H9 (cell line): Measurements from ENCODE around the gene LRRK2. TPM values are rescaled to one million over a fixed set of nuclear protein-coding genes. Genes with fewer than 3 reads are reported as not detected.

ENCODE experiments used
- DNase-seq: peaks from one replicate; pipeline ENCODE4 v3.0.0-alpha.2; 2017
- H2AFZ ChIP-seq: one replicate; pipeline ENCODE4 v1.6.1; 2013; ENCODE audit warnings: mild to moderate bottlenecking, low read length, control low read depth, moderate library complexity
- H2AK5ac ChIP-seq: 2 replicates; pipeline ENCODE4 v1.6.1; 2013; ENCODE audit warnings: low read length, control low read depth, mixed read lengths; ENCODE audit not compliant: insufficient read length
- H2BK120ac ChIP-seq: one replicate; pipeline ENCODE4 v1.6.1; 2013; ENCODE audit warnings: low read depth, mild to moderate bottlenecking, low read length, control low read depth, inconsistent platforms; ENCODE audit not compliant: poor library complexity, severe bottlenecking
- H2BK12ac ChIP-seq: 2 replicates; pipeline ENCODE4 v1.6.1; 2013; ENCODE audit warnings: low read length, control low read depth, mixed read lengths, low read depth; ENCODE audit not compliant: insufficient read length
- H2BK15ac ChIP-seq: 2 replicates; pipeline ENCODE4 v1.6.1; 2013; ENCODE audit warnings: low read depth, low read length, control low read depth
- H2BK20ac ChIP-seq: one replicate; pipeline ENCODE4 v1.6.1; 2013; ENCODE audit warnings: low read depth, mild to moderate bottlenecking, low read length, control low read depth, inconsistent platforms; ENCODE audit not compliant: poor library complexity, severe bottlenecking
- H2BK5ac ChIP-seq: 2 replicates; pipeline ENCODE4 v1.6.1; 2013; ENCODE audit warnings: low read length, control low read depth, mixed read lengths; ENCODE audit not compliant: insufficient read length
- H3K14ac ChIP-seq: 2 replicates; pipeline ENCODE4 v1.6.1; 2013; ENCODE audit warnings: low read length, control low read depth; ENCODE audit not compliant: insufficient read depth
- H3K18ac ChIP-seq: 2 replicates; pipeline ENCODE4 v1.6.1; 2013; ENCODE audit warnings: low read depth, mild to moderate bottlenecking, mixed read lengths, low read length, control low read depth; ENCODE audit not compliant: insufficient read length
- H3K23ac ChIP-seq: 2 replicates; pipeline ENCODE4 v1.6.1; 2013; ENCODE audit warnings: low read length, control low read depth, mixed read lengths, low read depth; ENCODE audit not compliant: insufficient read length
- H3K23me2 ChIP-seq: 2 replicates; pipeline ENCODE4 v1.6.1; 2013; ENCODE audit warnings: low read depth, mild to moderate bottlenecking, mixed read lengths, low read length, control low read depth; ENCODE audit not compliant: insufficient read length, poor library complexity, severe bottlenecking
- H3K27ac ChIP-seq: 2 replicates; pipeline ENCODE4 v1.5.1; 2013; ENCODE audit warnings: low read length, control low read depth, mixed read lengths, low read depth; ENCODE audit not compliant: insufficient read length
- H3K27me3 ChIP-seq: 2 replicates; pipeline ENCODE4 v1.6.1; 2013; ENCODE audit warnings: low read length, control low read depth, inconsistent platforms; ENCODE audit not compliant: insufficient read depth
- H3K4ac ChIP-seq: 2 replicates; pipeline ENCODE4 v1.6.1; 2013; ENCODE audit warnings: low read depth, mild to moderate bottlenecking, control low read depth, inconsistent platforms, low read length, moderate library complexity
- H3K4me1 ChIP-seq: 2 replicates; pipeline ENCODE4 v1.6.1; 2013; ENCODE audit warnings: low read length, control low read depth, inconsistent platforms; ENCODE audit not compliant: insufficient read depth
- H3K4me2 ChIP-seq: 2 replicates; pipeline ENCODE4 v1.6.1; 2013; ENCODE audit warnings: low read length, control low read depth, mixed read lengths; ENCODE audit not compliant: insufficient read length, insufficient read depth
- H3K56ac ChIP-seq: 2 replicates; pipeline ENCODE4 v1.6.1; 2013; ENCODE audit warnings: low read depth, mild to moderate bottlenecking, mixed read lengths, low read length, control low read depth; ENCODE audit not compliant: insufficient read length
- H3K79me1 ChIP-seq: 2 replicates; pipeline ENCODE4 v1.6.1; 2013; ENCODE audit warnings: low read depth, mild to moderate bottlenecking, moderate library complexity, low read length, control low read depth, inconsistent platforms; ENCODE audit not compliant: insufficient read depth, poor library complexity, severe bottlenecking
- H3K79me2 ChIP-seq: 2 replicates; pipeline ENCODE4 v1.6.1; 2013; ENCODE audit warnings: low read length, control low read depth, inconsistent platforms; ENCODE audit not compliant: insufficient read depth
- H3K9ac ChIP-seq: 2 replicates; pipeline ENCODE4 v1.6.1; 2013; ENCODE audit warnings: low read length, control low read depth, mixed read lengths; ENCODE audit not compliant: insufficient read length; ENCODE audit errors: extremely low read depth
- H3K9me3 ChIP-seq: one replicate; pipeline ENCODE4 v1.6.1; 2013; ENCODE audit warnings: low read depth, low read length, inconsistent platforms; ENCODE audit not compliant: control insufficient read depth
- H3T11ph ChIP-seq: one replicate; pipeline ENCODE4 v1.6.1; 2013; ENCODE audit warnings: mild to moderate bottlenecking, low read length, control low read depth, inconsistent platforms
- H4K20me1 ChIP-seq: one replicate; pipeline ENCODE4 v1.6.1; 2013; ENCODE audit not compliant: control insufficient read depth, insufficient read length, insufficient read depth
- H4K5ac ChIP-seq: 2 replicates; pipeline ENCODE4 v1.6.1; 2013; ENCODE audit warnings: low read depth, mild to moderate bottlenecking, mixed read lengths, low read length, control low read depth; ENCODE audit not compliant: insufficient read length
- H4K8ac ChIP-seq: replicated peaks from 2 replicates; pipeline ENCODE4 v1.6.1; 2013; ENCODE audit warnings: low read length, control low read depth, mixed read lengths, low read depth; ENCODE audit not compliant: insufficient read length
- H4K91ac ChIP-seq: 2 replicates; pipeline ENCODE4 v1.6.1; 2013; ENCODE audit warnings: low read depth, mild to moderate bottlenecking, moderate library complexity, mixed read lengths, low read length, control low read depth; ENCODE audit not compliant: insufficient read length
- H3K27ac Mint-ChIP-seq, 3 experiments: 2 replicates in 2 of 3; 3 replicates in 1 of 3; pipeline ENCODE4 v1.8.0; 2020 to 2021; ENCODE audit warnings: mixed read lengths in 3 of 3, mild to moderate bottlenecking in 1 of 3, moderate library complexity in 1 of 3
- H3K27me3 Mint-ChIP-seq: 2 replicates; pipeline ENCODE4 v1.8.0; 2021; ENCODE audit warnings: low read depth, mild to moderate bottlenecking, moderate library complexity, mixed read lengths
- H3K36me3 Mint-ChIP-seq, 3 experiments: 2 replicates in 2 of 3; 3 replicates in 1 of 3; pipeline ENCODE4 v1.8.0; 2020 to 2021; ENCODE audit warnings: low read depth in 3 of 3, mixed read lengths in 3 of 3; ENCODE audit not compliant: insufficient read depth in 1 of 3
- H3K4me1 Mint-ChIP-seq, 2 experiments: 2 replicates each; pipeline ENCODE4 v1.8.0; 2020; ENCODE audit warnings: mixed read lengths in 2 of 2
- H3K4me3 Mint-ChIP-seq, 2 experiments: 2 replicates in 1 of 2; 3 replicates in 1 of 2; pipeline ENCODE4 v1.8.0; 2020 to 2021; ENCODE audit warnings: mild to moderate bottlenecking in 2 of 2, mixed read lengths in 2 of 2, moderate library complexity in 1 of 2
- H3K9me3 Mint-ChIP-seq, 2 experiments: 2 replicates in 1 of 2; 3 replicates in 1 of 2; pipeline ENCODE4 v1.8.0; 2020; ENCODE audit warnings: mild to moderate bottlenecking in 2 of 2, mixed read lengths in 2 of 2, moderate library complexity in 1 of 2
- WGBS: extraction: QIAGEN DNeasy Blood & Tissue Kit; methylation state at CpG from one replicate; pipeline ENCODE4 v1.1.7; 2013; ENCODE audit warnings: missing lambda C conversion rate, low lambda C conversion rate, mixed read lengths; ENCODE audit not compliant: insufficient read length; ENCODE audit errors: extremely low coverage; 5-methylcytosine and 5-hydroxymethylcytosine counted together
- total RNA-seq: library from RNA; stranded (reverse); gene quantifications from 2 replicates; pipeline ENCODE4 v1.2.1, GENCODE V29; 2021
- TF ChIP-seq, protein P1 (sequence below): fragments of 200-600 bp; sonication (generic); conservative IDR thresholded peaks from 3 replicates; pipeline ENCODE4 v1.8.0; 2021; ENCODE audit warnings: antibody characterized with exemption, mild to moderate bottlenecking

Gene LRRK2
- total RNA-seq, 1 experiment from 2014 or later: 0.17 TPM

DNA sequence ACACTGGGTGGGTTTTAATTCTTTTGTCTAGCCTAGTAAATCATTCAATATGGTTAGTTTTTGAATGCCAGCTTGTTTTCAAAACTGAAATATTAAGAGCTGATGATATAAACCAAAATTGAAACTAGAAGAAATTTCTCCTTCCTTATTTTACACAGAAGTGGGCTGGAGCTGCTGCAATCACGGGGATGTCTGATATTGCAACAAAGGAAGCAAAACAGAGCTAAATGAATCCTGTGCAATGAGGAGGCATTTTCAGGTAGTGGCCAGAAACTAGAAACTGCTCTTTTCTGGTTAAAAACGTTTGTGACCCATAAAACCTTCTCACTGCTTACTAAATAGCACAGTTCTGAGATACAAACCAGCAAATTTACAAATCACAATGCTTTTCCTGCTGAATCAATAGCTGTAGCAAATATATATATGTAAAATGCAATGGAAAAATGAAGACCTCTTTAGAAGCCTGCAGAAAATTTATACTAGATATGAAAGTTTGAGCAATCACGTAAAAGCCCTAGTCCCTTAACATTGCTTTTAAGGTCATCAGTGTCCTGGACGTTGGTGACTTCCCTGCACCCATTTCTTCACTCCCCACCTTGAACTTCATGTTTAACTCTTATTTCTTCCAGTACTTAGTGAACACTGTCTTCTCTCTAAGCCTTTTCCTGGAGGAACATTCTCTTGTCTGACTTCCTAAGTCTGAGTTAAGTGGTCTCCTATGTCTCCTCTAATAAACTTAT, 15.9 kb upstream of the LRRK2 start:
- no peaks in the 10 kb centered on the region for H3K23me2 ChIP-seq

More for the DNA sequence above, 15.9 kb upstream of the LRRK2 start:
- Histone ChIP-seq H3T11ph (no peak overlapping the region), H3K9me3 (no peaks in the 10 kb centered on the region), H2BK20ac (no peak overlapping the region), H2BK5ac (no peak overlapping the region), H2BK15ac (no peak overlapping the region), H4K5ac (no peak overlapping the region), H3K79me2 (no peaks in the 10 kb centered on the region), H3K14ac (no peak overlapping the region), H3K79me1 (no peaks in the 10 kb centered on the region), H4K8ac (no peak overlapping the region), H3K4ac (no peak overlapping the region), H3K27me3 (no peaks in the 10 kb centered on the region), H2AFZ (no peak overlapping the region), H3K4me2 (no peak overlapping the region), H3K18ac (no peak overlapping the region), H3K27ac (no peak overlapping the region), H2AK5ac (no peak overlapping the region), H3K4me1 (no peaks in the 10 kb centered on the region), H4K91ac (no peak overlapping the region), H2BK120ac (no peak overlapping the region), H3K56ac (no peak overlapping the region), H3K23ac (no peak overlapping the region), H4K20me1 (no peaks in the 10 kb centered on the region), H2BK12ac (no peak overlapping the region), H3K9ac (no peak overlapping the region)
- no CpG with 5 or more reads among the region's 4 CpGs for WGBS
- Mint-ChIP-seq H3K4me1 (peaks cover 0 to 2% of the 10 kb centered on the region in 2 experiments; a peak in 1 of 4 replicates), H3K27me3 (no peaks in the 10 kb centered on the region), H3K4me3 (no peak overlapping the region), H3K36me3 (peaks cover 0 to 6% (median 5%) of the 10 kb centered on the region in 3 experiments; a peak in 4 of 7 replicates), H3K9me3 (peaks cover 13 to 18% of the 10 kb centered on the region in 2 experiments), H3K27ac (no peak overlapping the region)
- TF ChIP-seq, protein P1, sequence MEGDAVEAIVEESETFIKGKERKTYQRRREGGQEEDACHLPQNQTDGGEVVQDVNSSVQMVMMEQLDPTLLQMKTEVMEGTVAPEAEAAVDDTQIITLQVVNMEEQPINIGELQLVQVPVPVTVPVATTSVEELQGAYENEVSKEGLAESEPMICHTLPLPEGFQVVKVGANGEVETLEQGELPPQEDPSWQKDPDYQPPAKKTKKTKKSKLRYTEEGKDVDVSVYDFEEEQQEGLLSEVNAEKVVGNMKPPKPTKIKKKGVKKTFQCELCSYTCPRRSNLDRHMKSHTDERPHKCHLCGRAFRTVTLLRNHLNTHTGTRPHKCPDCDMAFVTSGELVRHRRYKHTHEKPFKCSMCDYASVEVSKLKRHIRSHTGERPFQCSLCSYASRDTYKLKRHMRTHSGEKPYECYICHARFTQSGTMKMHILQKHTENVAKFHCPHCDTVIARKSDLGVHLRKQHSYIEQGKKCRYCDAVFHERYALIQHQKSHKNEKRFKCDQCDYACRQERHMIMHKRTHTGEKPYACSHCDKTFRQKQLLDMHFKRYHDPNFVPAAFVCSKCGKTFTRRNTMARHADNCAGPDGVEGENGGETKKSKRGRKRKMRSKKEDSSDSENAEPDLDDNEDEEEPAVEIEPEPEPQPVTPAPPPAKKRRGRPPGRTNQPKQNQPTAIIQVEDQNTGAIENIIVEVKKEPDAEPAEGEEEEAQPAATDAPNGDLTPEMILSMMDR: no peak
- DNase-seq: no peak
